Gastroesophageal sphincter (tissue), 3 donors: Measurements from ENCODE around the gene C19orf47.

Experiments
- CTCF ChIP-seq, 4 experiments: fragments of 200-600 bp in 2 of 4; fragments of 450-650 bp in 2 of 4; sonication (generic) in 1 of 4; IDR thresholded peaks; one replicate each; pipeline ENCODE4 v1.5.1; 2017 to 2019; ENCODE audit warnings: antibody characterized with exemption in 4 of 4, mild to moderate bottlenecking in 2 of 4, moderate library complexity in 2 of 4
- EP300 ChIP-seq: sonication (generic); formaldehyde crosslinking; IDR thresholded peaks from one replicate; pipeline ENCODE4 v1.6.1; 2017; ENCODE audit warnings: antibody characterized with exemption, mild to moderate bottlenecking
- POLR2A ChIP-seq, 2 donors: fragments of 450-650 bp; IDR thresholded peaks; one replicate each; pipeline ENCODE4 v1.6.1; 2017; ENCODE audit warnings: antibody characterized with exemption in 2 of 2, mild to moderate bottlenecking in 2 of 2, moderate library complexity in 1 of 2
- POLR2AphosphoS5 ChIP-seq: sonication (generic); formaldehyde crosslinking; IDR thresholded peaks from one replicate; pipeline ENCODE4 v1.6.1; 2017; ENCODE audit warnings: antibody characterized with exemption

DNA sequence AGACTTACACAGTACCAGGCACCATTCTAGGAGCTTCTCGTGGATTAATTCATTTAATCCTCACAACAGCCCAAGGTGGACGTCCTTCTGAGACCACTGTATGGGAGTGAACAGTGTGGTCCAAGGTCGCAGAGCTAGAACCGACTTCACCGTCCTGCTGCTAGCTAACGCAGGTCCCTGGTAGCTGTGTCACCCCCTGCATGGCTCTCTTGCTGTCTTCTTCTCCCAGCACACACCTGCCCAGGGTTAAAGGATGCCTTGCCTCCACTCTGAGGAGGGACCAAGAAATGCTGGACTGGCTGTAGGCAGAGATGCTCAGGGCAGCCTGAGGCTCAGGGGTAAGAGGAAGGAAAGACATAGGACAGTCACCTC lies 66.0 kb downstream of the C19orf47 start:
- TF ChIP-seq CTCF (IDR thresholded peaks at IDR 0.05) (no peak), POLR2A (IDR thresholded peaks at IDR 0.05) (no peak), POLR2AphosphoS5 (no peak), EP300 (no peak)
